HG03354 (cell line): Measurements from ENCODE around the gene PSMA8.
A peak's percentile ranks its signal among the peaks of the same experiment; 100 is the strongest.
"Not testable (repeated sequence)": the region's sequence is repeated elsewhere in the genome, so short reads cannot be mapped to it uniquely, and the experiment has no call there.

Source experiments
- ATAC-seq: cut with Tn5 transposase; IDR thresholded peaks from one replicate; pipeline ENCODE4 v1.9.1; 2021; ENCODE audit warnings: mild to moderate bottlenecking; ENCODE audit not compliant: unreplicated experiment, poor library complexity, severe bottlenecking

The PSMA8 gene

DNA sequence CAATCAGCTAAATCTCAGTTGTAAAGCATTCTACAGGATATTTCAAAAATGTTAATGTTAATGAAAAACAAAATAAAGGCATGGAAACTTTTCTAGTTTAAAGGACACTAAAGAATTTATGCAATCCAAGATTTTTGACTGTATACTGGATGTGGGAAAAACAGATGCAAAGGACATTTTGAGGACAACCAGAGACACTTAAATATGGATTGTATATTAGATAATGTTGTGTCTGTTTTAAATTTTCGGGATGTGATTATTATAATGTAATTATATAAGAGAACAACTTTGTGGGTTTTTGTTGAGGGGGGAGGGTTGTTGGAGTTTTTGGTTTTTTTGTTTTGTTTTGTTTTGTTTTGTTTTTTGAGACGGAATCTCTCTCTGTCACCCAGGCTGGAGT lies 30.9 kb downstream of the PSMA8 start:
- ATAC-seq, result no peak

DNA sequence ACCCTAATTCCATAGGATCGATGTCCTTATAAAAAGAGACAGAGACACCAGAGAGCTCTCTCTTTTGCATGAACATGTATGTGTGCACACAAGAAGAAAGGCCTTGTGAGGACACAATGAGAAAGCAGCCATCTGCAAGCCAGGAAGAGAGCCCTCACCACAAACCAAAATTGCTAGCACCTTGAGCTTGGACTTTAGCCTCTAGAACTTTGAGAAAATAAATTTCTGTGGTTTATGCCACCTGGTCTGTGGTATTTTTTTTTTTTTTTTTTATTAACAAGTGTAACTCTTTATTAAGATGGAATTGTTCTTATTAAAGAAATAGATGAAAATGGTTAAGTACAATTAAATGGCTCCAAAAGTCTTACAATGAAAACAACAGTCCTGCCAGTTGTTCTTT lies 33.9 kb downstream of the PSMA8 start:
- peak; percentile 89 for ATAC-seq

DNA sequence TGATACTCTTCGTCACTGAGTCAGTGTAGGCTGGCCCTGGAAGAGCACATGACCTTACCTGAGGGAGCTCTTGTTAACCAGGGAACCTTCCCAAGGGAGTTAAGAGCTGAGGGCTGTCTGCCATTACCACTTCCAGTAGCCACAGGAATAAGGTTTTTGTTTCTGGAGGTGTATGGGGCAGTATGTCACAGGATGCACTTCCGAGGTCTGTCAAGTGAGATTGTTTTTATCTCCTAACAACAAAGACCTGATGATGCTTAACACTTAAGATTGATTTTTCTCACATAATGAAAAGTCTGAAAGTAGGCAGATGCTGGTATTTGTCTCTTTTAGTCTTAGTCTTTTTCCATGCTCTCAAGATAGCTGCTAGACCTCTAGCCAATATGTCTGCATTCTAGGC lies 41.8 kb downstream of the PSMA8 start:
- ATAC-seq, result no peak

DNA sequence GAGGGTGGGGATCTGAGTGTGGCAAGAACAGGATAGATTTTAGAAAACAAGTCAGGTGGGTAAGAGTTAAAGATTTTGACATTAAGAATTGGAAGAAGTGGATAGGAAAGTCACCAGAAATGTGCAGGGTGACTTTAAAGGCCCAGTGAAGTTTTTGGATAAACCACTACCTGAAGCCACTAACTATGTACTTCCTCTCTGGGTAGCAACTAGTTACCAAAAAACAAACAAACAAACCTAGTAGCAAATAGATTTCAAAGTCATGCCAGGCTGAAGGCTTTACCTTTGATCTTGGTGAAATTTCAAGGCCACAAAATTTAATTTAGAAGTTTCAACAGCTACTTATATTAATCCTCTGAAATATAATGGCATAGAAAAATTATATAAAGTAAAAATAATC lies 42.5 kb downstream of the PSMA8 start:
- no peak for ATAC-seq

DNA sequence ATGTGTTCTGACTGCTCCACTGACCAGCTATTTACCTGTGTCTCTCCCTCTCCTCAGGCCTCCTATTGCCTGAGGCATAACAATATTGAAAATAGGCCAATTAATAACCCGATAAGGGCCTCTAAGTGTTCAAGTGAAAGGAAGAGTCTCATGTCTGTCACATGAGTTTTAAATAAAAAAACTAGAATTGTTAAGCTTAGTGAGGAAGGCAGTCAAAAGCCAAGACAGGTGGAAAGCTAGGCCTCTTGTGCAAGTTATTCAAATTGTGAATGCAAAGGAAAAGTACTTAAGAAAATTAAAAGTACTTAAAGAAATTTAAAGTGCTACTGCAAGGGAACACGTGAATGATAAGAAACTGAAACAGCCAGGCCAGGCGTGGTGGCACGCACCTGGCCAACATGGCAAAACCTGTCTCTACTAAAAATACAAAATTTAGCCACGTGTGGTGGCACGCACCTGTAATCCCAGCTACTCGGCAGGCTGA lies 47.7 kb downstream of the PSMA8 start:
- ATAC-seq, result peak; percentile 80

DNA sequence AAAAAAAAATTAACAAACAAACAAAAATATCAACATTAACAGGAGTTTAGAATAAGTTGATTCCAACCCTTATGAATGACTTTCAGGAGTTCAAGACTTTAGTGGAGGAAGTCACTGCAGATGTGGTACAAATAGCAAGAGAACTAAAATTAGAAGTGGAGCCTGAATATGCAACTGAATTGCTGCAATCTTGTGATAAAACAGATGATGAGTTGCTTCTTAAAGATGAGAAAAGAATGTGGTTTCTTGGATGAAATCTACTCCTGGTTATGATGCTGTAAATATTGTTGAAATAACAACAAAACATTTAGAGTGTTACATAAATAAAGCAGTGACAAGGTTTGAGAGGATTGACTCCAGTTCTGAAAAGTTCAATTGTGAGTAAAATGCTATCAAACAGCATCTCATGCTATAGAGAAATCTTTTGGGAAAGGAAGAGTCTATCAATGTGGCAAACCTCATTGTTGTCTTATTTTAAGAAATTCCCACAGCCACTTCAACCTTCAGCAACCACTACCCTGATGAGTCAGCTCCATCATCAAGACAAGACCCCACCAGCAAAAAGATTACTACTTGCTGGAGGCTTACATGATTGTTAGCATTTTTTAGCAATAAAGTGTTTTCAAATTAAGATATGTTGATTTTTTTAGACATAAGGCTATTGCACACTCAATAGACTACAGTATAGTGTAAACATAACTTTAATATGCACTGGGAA lies 49.9 kb downstream of the PSMA8 start:
- ATAC-seq, result no peak

DNA sequence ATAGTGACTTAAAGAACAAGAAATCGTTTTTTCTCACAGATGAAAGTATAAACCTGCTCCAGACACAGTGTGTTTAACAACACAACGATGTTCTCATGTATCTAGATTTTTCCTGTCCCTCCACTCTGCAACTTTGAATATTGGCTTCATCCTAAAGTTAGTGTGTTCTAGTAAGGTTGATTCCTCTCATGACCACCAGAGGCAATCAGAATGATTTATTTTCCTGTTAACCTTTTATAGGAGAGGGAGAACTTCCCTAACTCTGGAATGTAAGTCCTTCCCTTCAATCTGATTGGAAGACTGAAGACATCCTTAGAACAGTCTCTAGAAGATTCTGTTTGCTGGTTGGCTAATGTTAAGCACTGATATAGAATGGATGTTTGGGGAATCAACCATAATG lies 51.6 kb downstream of the PSMA8 start:
- no peak for ATAC-seq

DNA sequence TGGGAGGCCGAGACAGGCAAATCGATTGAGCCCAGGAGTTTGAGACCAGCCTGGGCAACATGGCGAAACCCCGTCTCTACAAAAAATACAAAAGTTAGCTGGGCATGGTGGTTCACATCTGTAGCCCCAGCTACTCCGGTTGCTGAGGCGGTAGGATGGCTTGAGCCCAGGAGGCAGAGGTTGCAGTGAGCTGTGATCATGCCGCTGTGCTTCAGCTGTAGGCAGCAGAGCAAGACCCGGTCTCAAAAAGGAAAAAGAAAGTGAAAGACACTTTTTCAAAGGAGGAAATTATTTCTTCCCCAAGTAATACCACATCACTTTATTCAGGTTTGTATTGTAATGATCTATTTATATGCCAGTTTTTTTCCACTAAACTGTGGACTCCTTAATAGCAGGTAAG lies 56.8 kb downstream of the PSMA8 start:
- peak; percentile 91 for ATAC-seq

DNA sequence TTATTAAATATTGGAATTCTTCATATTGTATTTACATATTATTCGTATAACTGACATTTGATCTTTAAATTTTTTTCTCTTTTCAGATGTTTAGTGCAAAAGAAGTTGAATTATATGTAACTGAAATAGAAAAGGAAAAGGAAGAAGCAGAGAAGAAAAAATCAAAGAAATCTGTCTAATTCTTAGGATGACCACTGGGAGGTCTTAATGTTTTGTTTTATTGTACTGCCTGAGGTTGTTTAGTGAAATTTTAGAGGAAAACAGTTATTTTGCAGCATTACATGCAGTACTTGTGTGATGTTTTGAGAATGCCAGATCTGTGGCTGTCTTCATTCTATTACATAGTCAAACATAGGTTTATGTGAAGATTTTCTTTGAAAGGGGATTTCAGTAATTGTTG lies 58.6 kb downstream of the PSMA8 start:
- ATAC-seq, result no peak

DNA sequence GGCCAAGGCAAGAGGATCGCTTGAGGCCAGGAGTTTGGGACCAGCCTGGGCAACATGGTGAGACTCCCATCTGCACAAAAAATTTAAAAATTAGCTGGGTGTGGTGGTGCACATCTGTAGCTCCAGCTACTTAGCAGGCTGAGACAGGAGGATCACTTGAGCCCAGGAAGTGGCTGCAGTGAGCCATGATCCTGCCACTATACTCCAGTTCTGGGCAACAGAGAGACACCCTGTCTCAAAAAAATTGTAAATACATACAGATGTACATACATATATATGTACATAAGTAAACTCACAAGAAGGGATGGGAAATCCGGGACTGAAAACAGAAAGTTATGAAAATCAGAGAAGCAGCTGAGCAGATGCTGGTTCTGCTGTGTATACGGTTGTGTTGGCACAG lies 62.9 kb downstream of the PSMA8 start:
- no peak for ATAC-seq

DNA sequence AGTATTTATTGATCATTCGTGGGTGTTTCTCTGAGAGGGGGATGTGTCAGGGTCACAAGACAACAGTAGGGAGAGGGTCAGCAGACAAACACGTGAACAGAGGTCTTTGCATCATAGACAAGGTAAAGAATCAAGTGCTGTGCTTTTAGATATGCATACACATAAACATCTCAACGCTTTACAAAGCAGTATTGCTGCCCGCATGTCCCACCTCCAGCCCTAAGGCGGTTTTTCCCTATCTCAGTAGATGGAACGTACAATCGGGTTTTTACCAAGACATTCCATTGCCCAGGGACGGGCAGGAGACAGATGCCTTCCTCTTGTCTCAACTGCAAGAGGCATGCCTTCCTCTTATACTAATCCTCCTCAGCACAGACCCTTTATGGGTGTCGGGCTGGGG lies 68.3 kb downstream of the PSMA8 start:
- not testable (repeated sequence) for ATAC-seq

DNA sequence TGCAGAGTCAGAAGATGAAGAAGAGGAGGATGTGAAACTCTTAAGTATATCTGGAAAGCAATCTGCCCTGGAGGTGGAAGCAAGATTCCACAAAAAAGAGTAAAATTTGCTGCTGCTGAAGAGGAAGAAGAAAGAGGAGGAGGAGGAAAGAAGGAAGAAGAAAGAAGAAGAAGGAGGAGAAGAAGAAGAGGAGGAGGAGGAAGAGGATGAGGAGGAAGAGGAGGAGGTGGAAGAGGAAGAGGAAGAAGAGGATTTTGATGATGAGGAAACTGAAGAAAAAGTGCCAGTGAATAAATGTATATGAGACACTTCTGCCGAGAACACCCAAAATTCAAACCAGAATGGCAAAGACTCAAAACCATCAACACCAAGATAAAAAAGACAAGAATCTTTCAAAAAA lies 71.6 kb downstream of the PSMA8 start:
- ATAC-seq, result no peak

DNA sequence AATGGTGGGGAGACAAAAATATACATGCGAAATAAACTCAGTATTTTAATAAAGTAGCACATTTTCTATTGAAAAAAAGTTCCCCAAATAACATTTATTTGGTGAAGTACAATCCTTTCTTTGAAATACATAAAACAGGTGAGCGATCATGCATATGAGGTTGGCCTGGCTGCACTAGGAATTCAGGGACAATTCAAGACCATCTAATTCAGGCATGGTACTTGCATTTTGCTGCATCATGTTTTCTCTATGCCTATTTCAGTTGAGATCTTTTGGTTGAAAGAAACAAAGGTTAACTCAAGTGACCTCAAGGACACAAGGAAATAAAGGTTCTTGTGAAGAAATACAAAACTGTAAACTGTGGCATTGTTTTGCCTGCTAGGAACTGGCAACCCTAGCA lies 72.8 kb downstream of the PSMA8 start:
- no peak for ATAC-seq

DNA sequence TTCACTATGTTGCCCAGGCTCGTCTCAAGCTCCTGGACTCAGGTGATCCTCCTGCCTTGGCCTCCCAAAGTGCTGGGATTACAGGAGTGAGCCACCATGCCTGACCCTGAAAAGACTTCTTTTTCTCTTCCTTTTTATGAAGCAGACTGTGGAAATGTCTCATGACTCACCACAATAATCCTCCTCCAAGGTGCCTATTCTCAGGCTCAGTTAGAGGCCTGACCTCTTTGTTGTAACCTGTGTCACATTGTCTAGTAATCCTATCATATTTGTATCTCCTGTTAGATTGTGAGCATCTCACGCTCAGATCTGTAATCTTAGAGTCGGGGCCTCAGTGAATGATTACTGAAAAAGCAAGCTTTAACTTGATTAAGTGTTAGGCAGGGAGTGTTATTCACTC lies 74.3 kb downstream of the PSMA8 start:
- ATAC-seq, result no peak

DNA sequence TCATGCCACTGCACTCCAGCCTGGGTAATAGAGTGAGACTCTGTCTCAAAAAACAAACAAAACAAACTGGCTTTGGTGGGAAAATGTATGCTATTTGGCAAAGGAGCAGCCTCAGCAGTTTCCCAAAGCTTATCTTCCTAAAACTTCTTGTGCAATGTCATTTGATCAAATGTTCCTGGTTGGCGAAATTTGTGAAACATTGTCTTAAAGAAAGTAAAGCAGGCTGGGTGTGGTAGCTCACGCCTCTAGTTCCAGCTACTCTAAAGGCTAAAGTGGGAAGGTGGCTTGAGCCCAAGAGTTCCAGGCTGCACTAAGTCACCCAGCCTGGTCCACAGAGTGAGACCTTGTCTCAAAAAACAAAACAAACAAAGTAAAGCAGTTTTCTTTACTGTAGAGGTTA lies 75.3 kb downstream of the PSMA8 start:
- ATAC-seq, result no peak

DNA sequence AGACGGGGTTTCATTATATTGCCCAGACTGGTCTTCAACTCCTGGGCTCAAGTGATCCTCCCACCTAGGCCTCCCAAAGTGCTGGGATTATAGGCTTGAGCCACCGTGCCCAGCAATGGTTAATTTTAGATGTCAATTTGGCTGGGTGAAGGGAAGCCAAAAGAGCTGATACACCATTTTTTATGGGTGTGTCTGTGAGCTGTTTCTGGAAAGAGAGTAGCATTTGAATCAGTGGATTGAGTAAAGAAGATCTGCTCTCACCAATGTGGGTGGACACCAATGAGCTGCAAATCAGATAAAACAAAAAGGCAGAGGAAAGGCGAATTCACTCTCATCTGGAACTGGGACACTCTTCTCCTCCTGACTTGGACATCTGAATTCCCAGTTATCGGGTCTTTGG lies 76.5 kb downstream of the PSMA8 start:
- no peak for ATAC-seq

DNA sequence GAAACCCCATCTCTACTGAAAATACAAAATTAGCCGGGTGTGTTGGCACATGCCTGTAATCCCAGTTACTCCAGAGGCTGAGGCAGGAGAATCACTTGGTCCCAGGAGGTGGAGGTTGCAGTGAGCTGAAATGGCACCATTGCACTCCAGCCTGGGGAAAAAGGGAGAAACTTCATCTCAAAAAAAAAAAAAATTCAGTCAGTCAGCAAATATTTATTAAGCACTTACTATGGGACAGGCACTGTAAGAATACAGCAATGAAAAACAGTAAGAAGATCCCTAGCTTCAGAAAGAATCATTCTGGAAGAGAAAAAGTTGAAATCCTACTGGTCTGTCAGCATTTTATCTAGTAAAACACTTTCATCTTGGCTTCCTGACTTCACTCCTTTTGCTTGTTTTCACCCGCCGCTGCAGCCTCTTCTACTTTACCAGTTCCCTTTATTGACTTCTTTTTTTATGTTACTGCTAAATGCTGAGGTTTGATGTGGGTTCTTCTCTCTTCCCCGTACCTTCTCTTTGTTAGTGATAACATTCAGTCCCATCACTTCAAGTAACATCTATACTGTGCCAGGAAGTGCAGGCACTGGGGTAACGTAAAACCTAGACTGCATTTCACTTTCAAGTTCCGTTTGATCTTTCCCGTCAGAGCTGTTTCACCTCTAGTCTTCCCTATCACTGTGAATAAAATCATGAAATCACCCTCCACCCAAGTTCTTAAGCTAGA lies 81.7 kb downstream of the PSMA8 start:
- ATAC-seq, result peak; percentile 94

DNA sequence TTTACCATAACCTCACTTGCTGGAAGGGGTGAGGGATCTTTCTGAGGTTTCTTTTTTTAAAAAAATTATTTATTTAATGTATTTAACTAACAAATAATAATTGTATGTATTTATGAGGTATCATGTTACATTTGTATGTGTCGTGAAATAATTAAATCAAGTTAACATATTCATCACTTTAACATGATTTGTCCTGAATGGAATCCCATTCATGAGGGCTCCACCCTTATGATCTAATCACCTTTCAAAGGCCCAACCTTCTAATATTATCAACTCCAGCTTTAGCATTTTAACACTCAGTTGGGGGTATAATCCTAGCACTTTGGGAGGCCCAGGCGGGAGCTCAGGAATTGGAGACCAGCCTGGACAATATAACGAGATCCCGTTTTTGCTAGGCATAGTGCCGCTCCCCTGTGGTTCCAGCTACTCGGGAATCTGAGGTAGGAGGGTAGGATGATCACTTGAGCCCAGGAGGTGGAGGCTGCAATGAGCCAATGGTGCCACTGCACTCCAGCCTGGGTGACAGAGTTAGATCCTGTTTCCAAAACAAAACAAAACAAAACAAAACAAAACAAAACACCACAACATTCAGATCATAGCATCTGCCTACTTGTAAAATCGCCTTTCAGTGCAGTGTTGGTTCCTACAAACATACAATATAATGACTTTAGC lies 91.5 kb downstream of the PSMA8 start:
- no peak for ATAC-seq

DNA sequence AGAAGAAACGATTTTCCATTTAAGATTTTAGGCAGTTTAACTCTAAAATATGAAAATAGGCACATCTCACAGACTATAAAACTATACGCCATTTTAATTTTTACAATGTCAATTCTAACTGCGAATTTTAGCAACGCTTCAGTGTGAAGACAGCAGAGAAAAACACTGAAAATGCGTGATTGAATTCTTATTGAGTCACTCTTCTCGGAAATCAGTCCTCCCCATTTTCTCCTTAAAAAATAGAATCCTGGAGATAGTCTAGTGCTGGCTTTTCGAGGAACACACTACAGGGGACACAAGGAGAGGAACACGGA lies 92.2 kb downstream of the PSMA8 start:
- no peak for ATAC-seq

DNA sequence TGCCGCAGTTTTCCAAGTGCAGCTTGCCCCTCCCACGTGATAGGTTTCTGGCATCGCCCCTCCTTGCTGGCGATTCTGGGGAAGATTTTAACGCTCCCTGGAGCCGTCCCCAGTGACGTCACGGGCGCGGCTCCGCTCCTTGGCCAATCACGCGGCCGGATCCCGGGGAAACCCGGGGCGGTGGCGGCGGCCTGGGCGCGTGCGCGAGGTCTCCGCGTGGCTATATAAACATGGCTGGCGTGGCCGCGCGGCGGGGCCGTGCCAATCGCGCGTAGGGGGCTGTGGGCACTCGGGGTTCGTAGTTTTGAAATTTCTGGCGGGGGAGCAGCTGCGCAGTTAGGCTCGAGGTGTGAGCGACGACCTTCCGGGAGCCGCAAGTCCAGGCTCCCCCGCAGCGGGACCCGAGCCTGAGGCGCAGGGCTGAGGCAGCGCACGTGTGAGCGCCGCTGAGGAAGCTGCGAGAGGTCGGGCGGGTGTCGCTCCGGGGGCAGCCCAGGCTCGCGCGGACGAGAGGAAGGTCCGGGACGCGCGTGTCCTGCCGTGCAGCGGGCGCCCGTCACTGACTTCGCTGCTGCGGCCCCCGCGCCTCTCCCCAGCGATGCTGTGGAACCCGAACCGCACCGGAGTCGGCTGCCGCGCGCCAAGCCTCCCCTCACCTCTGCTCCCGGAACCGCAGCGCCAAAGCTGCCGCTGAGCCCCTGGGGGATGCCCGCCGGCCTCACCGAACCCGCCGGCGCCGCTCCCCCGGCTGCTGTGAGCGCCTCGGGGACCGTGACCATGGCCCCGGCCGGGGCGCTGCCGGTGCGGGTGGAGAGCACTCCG lies 92.8 kb downstream of the PSMA8 start, which contains the start of gene TAF4B:
Gene TAF4B (plus strand): TSS at position 217 of the 822 bp plus-strand sequence. CDS start 489 bp downstream, at position 706.
- ATAC-seq, result peak; percentile 87
